Adrenal gland (tissue), 5 donors: ENCODE measurements around the gene ABAT.

Experiments used
- POLR2A ChIP-seq, 2 donors: fragments of 450-650 bp; IDR thresholded peaks; one replicate each; pipeline ENCODE4 v1.6.1; 2017; ENCODE audit warnings: antibody characterized with exemption in 2 of 2, mild to moderate bottlenecking in 2 of 2, moderate library complexity in 1 of 2
- TF ChIP-seq, protein P1 (sequence below), 6 experiments: fragments of 450-650 bp in 4 of 6; fragments of 200-600 bp in 2 of 6; sonication (generic) in 1 of 6; IDR thresholded peaks; 1 replicate in 5 of 6; 2 replicates in 1 of 6; pipeline versions ENCODE4 v1.5.1 to v1.8.0; 2016 to 2021; ENCODE audit warnings: antibody characterized with exemption in 6 of 6, mild to moderate bottlenecking in 2 of 6, moderate library complexity in 1 of 6
- donor health status: DM: no; HTN: no; CAD: no.

DNA sequence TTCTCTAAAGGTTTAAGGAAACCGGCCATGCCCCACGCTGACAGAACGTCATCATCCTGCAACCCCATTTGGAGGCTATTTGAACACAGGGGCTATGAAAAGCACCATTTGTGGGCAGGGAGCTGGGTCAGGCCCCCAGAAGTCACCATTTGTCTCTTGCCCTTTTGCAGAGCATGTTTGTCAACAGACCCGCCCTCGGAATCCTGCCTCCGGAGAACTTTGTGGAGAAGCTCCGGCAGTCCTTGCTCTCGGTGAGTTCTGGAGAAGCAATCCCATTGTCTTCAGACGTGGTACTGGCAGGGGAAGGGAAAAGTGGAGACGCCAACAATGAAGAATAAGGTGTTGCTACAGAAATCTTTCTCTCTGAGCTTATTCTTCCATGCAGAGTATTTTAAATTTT, 89.5 kb downstream of the ABAT start:
- TF ChIP-seq, protein P1, sequence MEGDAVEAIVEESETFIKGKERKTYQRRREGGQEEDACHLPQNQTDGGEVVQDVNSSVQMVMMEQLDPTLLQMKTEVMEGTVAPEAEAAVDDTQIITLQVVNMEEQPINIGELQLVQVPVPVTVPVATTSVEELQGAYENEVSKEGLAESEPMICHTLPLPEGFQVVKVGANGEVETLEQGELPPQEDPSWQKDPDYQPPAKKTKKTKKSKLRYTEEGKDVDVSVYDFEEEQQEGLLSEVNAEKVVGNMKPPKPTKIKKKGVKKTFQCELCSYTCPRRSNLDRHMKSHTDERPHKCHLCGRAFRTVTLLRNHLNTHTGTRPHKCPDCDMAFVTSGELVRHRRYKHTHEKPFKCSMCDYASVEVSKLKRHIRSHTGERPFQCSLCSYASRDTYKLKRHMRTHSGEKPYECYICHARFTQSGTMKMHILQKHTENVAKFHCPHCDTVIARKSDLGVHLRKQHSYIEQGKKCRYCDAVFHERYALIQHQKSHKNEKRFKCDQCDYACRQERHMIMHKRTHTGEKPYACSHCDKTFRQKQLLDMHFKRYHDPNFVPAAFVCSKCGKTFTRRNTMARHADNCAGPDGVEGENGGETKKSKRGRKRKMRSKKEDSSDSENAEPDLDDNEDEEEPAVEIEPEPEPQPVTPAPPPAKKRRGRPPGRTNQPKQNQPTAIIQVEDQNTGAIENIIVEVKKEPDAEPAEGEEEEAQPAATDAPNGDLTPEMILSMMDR (IDR thresholded peaks at IDR 0.05) = no peak
- TF ChIP-seq POLR2A (IDR thresholded peaks at IDR 0.05) = no peak
